Right renal cortex interstitium (tissue), 3 donors: Measurements from ENCODE around the gene CADPS2. TPM values are rescaled to one million over a fixed set of nuclear protein-coding genes. Genes with fewer than 3 reads are reported as not detected.
"Not testable (repeated sequence)": the region's sequence is repeated elsewhere in the genome, so short reads cannot be mapped to it uniquely, and the experiment has no call there.

Experiments used
- DNase-seq, 3 donors: peaks; one replicate each; pipeline ENCODE4 v3.0.0-alpha.2; 2013; ENCODE audit warnings: low read depth in 3 of 3, low spot score in 2 of 3
- polyA plus RNA-seq, 3 donors: library from polyadenylated mRNA; unstranded; fragments of 120-200 nt; gene quantifications; one replicate each; pipeline ENCODE4 v1.2.1, GENCODE V29; 2013; ENCODE audit not compliant: insufficient read length in 3 of 3

CADPS2 gene
- polyA plus RNA-seq, 3 donors, result 47.2 to 69.8 (median 60.7) TPM

DNA sequence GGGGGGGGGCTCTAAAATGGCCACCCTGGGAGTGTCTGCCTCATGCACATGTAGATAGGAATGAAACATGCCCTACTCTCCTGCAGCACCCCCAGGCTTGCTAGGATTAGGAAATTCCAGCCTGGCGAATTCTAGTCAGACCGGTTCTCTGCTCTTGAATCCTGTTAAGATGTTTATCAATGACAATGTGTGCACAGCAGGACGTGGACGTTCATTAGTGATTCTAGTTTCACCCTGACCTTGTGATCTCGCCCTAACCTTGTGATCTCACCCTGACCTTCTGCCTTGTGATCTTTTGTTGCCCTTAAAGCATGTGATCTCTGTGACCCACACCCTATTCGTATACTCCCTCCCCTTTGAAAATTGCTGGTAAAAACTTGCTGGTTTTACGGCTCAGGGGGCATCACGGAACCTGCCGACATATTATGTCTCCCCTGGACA lies 207.0 kb downstream of the CADPS2 start:
- DNase-seq, result not testable (repeated sequence)

DNA sequence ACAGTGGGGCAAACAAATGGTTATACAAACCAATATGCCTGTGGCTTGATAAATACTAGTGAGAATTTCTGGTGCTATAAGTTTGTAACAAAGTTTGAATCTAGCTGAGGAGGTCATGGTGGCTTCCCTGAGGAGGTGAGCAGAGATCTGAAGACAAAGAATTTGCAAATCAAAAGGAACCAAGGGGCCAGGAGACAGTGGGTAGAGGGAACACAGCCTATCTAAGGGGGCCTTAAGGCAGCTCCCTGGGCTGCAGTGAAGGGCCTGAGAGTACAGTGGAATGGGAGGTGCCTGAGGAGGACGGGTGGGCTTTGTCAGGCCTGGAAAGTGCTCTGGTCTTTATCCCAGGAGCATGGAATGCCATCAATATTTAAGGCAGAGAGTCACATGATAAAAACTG lies 209.1 kb downstream of the CADPS2 start:
- no peak for DNase-seq

DNA sequence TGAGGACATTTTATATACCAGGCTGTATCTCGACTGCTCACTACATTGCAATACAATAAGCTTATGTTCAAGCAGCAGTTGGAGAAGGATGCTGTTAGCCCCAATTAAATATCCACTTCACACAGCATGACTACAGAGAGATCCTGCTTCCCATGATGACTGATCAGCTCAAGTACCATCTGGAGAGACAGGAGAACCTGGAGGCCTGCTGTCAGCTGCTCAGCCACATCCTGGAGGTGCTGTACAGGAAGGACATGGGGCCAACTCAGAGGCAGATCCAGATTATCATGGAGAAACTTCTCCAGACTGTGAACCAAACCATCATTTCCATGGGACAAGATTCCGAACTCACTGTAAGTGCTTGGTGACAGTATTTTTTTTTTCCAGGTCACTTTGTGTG lies 209.8 kb downstream of the CADPS2 start:
- no peak for DNase-seq

DNA sequence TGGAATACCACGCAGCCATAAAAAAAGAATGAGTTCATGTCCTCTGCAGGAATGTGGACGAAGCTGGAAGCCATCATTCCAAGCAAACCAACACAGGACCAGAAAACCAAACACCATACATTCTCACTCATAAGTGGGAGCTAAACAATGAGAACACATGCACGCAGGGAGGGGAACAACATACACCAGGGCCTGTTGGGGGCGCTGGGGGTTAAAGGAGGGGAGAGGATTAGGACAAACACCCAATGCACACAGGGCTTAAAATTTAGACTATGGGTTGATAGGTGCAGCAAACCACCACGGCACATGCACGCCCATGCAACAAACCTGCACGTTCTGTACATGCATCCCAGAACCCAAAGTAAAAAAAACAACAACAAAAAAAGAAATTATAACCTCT lies 210.6 kb downstream of the CADPS2 start:
- DNase-seq, result no peak

DNA sequence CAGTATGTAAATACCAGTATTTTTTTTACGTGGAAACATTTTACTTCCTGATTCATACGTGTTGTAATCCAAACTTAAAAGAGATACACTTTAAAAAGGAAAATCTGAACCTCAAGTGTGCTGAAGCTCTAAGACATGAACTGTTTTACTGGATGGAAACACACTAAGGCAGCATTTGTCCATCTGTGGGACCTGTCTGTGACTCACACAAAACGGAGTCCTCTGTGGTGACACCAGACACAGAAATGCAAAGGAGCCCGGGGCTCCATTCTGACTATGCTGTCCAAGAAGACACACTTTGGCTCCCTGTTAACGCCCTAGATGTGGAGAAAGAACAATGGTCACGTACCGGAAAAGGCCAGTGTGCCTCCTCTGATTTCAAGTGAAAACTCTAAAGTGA lies 211.2 kb downstream of the CADPS2 start:
- no peak for DNase-seq

DNA sequence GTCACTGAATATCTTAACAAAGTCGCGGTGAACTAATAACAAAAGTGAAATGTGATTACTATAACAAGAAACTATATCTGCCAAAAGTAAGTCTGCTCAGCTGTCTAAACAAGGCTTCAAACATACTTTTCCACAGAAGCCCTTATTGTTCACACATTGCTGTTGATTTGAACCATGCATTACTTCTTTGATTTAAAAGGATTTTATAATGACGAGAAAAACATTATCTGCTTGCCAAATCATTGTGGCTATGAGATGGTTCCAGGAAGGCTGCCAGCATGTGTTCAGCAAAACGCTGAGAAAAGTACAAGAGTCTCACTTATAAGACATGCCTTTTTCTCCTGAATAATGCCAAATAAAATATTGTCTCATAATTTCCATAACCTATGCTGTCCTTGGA lies 211.8 kb downstream of the CADPS2 start:
- no peak for DNase-seq

DNA sequence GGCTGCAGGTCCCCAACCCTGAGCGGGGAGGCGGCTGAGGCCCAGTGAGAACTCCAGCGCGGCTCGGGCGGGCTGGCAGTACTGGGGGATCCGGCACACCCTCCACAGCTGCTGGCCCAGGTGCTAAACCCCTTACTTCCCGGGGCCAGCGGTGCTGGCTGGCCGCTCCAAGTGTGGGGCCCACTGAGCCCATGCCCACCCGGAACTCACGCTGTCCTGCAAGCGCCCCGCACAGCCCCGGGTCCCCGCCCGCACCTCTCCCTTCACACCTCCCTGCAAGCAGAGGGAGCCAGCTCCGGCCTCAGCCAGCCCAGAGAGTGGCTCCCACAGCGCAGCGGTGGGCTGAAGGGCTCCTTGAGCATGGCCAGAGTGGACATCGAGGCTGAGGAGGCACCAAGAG lies 212.3 kb downstream of the CADPS2 start:
- DNase-seq, result no peak

DNA sequence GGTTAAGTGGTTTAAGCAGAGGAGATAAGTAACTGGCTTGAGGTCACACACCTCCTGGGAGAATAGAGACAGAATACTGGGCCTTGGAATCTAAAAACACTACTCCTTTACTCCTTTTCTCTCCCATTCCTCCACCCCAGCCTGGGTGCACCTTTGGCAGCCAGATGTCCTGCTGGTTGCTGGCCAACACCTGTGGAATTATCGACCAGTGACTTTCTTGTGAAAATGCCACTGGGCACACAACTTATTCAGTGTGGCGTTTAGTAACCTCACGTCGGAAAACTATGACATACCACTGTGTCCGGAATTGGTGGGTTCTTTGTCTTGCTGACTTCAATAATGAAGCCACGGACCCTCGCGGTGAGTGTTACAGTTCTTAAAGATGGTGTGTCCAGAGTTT lies 213.7 kb downstream of the CADPS2 start:
- no peak for DNase-seq

DNA sequence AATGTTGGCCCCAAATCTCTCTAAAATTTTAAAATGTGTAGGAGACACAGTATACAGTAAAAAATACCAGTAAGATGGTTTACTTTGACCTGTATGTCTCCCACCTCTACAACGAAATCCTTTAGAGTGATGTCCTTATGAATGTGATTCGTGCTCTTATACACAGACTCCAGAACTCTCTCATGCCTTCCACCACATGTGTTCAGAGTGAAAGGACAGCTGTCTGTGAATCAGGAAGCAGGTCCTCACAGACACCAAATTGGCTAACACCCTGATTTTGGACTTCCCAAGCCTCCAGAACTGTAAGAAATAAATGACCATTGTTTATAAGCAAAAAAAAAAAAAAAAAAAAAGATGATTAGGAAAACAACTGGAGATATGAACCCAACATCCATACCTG lies 222.5 kb downstream of the CADPS2 start:
- DNase-seq, result no peak

DNA sequence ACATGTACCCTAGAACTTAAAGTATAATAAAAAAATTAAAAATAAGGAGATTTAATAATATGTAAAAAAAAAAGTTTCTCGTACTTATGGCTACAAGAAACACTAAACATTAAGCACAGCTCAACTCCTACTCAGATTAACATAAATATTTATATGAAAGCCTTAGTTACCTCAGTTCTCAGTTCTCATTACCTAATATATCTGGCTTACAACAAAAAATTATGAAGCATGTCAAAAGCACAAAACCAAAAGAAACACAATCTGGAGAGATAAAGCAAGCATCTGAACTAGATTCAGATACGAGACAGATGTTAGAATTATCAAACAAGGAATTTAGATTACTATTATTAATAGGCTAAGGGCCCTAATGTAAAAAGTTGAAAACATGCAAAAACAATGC lies 227.4 kb downstream of the CADPS2 start:
- no peak for DNase-seq

DNA sequence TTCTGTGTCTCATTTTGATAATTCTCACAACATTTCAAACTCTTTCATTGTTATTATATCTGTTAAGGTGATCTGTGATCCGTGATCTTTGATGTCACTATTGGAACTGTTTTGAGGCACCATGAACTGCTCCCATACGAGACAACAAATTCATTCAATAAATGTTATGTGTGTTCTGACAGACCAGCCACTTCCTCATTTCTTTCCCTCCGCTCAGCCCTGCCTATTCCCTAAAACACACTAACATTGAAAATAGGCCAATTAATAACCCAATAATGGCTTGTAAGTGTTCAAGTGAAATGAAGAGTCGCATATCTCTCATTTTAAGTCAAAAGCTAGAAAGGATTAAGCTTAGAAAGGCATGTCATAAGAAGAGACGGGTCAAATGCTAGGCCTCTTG lies 232.6 kb downstream of the CADPS2 start:
- no peak for DNase-seq

DNA sequence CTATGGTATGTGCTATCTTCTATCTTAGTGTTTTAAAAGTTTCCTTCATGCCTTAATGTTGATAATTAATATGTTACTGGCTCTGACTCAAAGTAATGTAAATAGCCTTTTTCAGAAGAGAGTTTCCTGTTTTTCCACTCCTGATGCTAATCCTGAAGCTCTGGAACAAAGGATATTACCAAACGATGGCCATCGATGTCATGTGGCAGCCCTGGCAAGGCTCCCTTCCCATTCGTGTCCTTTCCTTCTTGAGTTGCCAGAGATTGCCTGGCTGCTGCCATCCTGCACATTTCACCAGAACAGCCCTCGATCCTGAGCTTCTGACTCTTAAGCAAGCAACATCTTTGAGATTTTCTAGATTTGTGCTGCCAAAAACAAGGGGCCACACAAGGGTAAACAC lies 233.4 kb downstream of the CADPS2 start:
- DNase-seq, result no peak

DNA sequence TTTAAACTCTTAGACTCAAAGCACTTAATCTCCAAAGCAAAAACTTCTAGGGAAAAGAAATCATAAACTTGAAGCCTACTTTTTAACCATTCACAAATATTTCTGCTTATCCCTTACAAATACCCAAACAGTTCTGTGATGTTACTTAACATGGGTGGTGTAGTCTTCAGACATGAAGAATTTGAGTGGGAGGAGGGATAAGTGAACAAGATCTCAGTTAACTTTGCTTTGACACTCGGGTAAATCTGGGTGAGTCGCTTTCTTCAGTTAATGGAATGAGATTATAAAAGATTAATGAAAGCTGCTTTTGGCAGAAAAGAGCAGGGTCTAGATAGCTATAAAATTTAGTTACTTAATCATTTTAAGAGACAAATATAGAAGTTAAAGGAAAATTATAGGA lies 234.8 kb downstream of the CADPS2 start:
- no peak for DNase-seq

DNA sequence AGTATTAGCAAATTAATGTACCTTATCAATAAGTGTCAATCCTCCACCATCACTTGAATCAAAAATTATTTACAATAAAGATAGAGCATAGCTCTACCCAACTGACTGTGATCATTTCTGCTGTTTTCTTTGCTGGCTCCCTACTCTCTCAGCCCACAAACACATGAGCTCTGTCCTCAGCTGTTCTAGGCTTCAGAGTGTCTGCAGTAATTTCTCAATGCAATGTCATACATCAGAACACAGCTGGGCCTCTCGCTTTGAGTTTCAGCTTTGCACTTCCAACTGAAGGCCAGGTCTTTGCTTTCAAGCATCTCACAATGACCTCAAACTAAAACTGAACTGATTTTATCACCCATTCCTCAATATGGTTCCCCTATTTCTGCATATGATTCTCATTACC lies 243.0 kb downstream of the CADPS2 start:
- DNase-seq, result no peak

DNA sequence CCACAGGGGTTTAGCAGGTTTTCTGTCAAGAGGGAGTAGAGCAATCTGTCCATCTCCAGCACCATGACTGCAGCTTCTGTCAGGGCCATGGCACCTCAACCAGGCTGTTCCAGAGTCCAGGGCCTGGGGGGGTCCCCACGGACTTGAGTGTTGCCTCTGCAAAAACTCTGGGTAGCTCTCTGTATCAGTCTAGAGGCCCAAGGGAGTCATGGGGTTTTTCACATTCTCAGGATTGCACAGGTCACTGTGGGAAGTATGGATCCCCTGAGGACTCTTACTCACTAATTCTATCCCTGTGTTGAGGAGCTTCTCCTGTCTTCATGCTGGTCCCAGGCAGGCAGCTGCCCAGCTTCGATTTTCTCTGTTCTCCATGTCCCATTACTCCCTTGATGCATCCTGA lies 247.8 kb downstream of the CADPS2 start:
- no peak for DNase-seq

DNA sequence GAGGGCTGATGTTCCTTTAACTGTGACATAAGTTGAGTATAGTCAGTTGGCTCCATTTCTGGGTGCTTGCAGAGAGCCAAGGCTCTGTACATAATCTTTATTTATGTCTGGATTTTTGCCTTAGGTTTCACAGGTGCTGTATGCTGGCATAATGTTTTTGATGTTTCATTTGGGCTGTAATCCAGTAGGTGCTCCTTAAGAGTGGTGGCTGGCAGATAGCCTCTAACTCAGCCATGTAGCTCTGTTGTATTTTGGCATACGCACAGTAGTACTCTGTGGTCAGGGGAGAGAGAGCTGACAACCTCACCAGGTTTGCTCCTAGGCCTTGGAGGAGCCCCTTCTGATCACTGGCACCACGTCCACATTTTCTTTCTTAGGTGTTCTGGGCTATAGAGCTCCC lies 248.5 kb downstream of the CADPS2 start:
- no peak for DNase-seq

DNA sequence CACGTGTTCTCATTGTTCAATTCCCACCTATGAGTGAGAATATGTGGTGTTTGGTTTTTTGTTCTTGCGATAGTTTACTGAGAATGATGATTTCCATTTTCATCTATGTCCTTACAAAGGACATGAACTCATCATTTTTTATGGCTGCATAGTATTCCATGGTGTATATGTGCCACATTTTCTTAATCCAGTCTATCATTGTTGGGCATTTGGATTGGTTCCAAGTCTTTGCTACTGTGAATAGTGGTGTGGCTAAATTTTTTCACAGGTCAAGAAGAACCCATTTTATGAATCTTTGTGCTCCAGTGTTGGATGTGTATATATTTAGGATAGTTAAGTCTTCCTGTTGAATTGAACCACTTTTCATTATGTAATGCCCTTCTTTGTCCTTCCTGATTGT lies 250.8 kb downstream of the CADPS2 start:
- not testable (repeated sequence) for DNase-seq

DNA sequence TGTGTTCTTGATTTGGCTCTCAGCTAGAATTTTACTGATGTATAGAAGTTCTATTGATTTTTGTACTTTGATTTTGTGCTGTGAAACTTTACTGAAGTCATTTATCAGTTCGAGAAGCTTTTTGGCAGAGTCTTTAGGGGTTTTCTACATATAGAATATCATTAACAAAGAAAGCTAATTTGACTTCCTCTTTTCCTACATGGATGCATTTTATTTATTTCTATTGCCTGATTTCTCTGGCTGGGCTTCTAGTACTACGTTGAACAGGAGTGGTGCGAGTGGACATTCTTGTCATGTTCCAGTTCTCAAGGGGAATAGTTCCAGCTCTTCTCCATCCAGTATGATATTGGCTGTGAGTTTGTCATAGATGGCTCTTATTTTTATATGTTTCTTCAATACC lies 252.8 kb downstream of the CADPS2 start:
- DNase-seq, result no peak

DNA sequence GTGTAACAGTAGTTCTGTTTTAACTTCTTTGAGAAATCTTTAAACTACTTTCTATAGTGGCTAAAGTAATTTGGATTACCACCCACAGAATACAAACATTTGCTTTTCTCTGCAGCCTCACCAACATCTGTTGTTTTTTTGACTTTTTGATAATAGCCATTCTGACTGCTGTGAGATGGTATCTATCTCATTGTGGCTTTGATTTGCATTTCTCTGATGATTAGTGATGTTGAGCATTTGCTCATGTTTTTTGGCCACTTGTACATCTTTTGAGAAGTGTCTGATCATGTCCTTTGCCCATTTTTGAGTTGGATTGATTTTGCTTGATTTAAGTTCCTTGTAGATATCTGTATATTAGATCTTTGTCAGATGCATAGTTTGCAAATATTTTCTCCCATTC lies 254.0 kb downstream of the CADPS2 start:
- no peak for DNase-seq

DNA sequence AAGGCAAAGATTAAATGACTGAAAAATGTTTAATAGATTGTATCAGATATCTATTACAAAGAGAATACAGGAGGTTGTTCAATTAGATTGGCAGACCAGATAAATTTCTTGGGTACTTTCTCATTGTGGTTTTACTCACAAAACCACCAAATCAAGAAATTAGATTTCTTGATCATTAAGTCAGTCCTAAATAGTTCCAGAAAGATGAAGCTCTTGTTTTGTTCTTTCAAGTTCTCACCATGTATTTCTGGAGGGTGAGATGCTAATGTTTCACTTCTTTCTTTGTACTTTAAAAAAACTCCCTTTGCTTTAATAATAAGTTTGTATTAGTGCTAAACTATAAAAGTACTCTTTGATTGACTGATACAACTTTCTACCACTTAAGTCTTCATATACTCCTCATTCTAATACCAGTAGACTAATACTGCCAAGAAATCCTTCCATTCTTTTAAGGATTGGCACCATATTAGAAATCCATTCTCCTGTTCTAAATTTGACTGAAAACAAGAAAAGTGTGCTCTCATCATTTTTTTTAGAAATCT lies 256.8 kb downstream of the CADPS2 start:
- DNase-seq, result no peak

DNA sequence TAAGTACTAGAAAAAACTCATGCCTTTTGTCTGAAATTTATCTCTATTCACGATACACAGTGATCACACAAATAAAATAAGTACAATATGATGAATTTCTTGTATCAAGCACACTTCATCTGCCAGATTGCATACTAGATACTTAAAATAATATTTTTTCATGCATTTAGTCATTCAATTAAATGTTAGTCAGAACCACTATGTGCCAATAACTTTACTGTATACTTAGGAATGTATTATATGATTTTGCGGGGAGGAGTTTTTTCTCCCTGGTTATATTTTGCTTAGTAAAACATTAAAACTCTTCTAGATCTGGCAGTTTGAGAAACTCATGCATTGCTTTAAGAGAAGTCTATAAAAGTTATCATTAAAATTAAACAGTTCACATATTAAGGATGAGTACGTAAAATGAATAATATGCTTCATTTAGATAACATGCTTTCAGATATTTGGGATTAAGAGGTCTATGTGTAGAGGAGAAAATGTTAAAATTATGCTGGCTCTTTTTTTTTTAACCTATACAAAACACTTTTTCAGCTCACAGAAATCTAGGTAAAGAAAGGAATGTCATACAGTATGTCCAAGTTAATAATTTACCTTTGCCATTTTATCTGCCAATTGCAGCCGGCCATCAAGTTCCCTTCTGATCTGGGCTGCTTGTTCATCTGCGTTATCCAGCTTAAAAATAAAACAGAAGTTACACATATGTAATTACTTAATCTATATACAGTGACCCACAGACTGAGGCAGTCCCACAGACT lies 257.4 kb downstream of the CADPS2 start:
- DNase-seq, result no peak

DNA sequence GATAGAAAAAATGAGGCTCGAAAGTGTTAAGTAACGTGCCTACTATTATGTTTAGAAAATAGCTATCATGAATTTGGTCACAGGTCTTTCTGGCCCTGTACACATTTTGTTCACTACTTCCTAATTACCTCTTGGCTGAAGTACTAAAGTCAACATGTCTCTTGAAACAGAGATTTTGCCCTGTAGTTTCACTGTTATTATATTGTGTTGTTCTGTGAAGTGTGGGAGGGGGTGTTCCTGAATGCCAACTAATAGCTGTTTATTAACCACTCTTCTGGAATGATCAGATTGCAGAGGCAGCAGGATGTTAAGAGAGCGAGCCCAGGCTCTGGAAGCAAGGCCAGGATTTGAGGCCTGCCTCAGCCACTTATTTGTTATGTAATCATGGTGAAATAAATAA lies 259.5 kb downstream of the CADPS2 start:
- DNase-seq, result no peak

DNA sequence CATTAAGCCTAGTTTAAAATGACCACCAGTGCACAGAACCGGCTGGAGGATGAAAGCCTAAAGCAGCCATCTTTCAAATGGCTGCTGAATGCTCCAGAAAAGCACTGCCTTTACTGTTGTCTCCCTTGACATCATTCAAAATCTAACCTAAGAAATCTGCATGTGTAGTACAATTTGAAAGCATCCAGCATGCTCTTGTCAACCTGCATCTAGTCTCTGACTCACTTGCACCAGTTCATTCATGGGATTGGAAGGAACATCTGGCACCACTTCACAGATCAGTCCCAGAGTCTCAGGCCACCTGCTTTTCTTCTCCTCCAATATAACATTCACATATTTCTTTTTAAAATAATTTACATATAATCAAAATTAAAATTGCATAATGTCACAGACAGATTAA lies 263.6 kb downstream of the CADPS2 start:
- DNase-seq, result no peak
